ENCODE data around the gene ZNF106.

GRCh38 chr15:42403389-42403788 lies 87.6 kb downstream of the ZNF106 start:
- TF ChIP-seq CTCF (conservative IDR thresholded peaks at IDR 0.05 in 1 of 2, IDR thresholded peaks at IDR 0.05 in 1 of 2; ENCODE audit: extremely low read depth in 1 of 2, insufficient read depth in 1 of 2, low read depth in 1 of 2, low read length in 2 of 2) (no peak), EZH2 (IDR thresholded peaks at IDR 0.05; ENCODE audit: borderline replicate concordance, low read length) (no peak)
